HG02885 (cell line): ENCODE measurements around the gene LAMP1.
A peak's percentile ranks its signal among the peaks of the same experiment; 100 is the strongest.
"Not testable (repeated sequence)": the region's sequence is repeated elsewhere in the genome, so short reads cannot be mapped to it uniquely, and the experiment has no call there.

Source experiments
- ATAC-seq: cut with Tn5 transposase; IDR thresholded peaks from one replicate; pipeline ENCODE4 v1.9.1; 2021; ENCODE audit warnings: mild to moderate bottlenecking; ENCODE audit not compliant: unreplicated experiment, poor library complexity

The LAMP1 gene

DNA sequence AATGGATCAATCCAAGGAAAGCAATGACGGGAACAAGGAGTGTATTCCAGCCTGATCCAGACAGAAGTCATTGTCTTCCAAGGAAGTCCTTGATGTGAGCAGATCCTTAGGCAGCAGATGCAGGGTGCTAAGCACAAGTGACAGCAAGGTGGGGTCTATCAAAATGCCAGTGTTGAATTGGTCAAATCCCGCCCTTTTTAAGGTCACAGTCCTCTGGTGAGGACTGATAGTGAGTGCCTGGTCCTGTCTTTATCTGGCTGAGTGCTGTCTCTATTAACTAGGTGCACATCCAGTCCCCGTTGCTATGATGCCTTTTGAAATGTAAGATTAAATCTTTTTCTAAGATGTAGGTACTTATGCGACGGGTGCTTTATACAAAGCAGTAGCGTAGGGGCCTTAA, 1.3 kb upstream of the LAMP1 start:
- no peak for ATAC-seq

DNA sequence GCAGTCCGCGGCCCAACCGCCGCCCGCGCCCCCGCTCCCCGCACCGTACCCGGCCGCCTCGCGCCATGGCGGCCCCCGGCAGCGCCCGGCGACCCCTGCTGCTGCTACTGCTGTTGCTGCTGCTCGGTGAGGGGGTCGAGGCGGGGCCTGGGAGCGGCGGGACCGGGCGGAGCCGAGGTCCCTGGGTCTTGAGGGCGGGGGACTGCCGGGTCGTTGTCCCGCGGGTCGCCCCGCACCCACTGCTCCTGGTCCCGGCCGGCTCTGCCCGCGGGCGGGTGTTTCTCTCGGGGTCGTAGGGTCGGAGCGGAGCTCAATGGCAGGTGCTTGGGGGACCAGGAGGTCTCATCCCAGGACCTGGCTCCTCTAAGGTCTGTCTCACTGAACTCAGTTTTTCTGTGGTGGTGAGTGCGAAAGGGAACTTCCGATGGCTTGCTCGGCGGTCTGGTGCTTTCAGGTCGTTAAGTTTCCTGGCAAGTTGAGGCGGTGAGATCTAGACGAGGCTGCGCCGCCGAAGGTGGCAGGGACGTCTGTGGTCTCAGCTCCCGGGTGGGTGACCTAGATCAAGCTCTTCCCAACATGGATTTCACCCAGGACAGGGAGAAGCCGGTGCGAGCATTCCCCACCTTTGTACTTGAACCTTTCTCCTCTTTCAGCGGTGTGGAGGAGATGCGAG, 467 bp downstream of the LAMP1 start:
- ATAC-seq, result peak; percentile 30

- ATAC-seq, result no peak
These were observed 1.3 kb downstream of the LAMP1 start for GRCh38 chr13:113298043-113298945.

GRCh38 chr13:113299951-113300350, 2.9 kb downstream of the LAMP1 start:
- ATAC-seq, result no peak

GRCh38 chr13:113302986-113303385, 5.9 kb downstream of the LAMP1 start:
- no peak for ATAC-seq

DNA sequence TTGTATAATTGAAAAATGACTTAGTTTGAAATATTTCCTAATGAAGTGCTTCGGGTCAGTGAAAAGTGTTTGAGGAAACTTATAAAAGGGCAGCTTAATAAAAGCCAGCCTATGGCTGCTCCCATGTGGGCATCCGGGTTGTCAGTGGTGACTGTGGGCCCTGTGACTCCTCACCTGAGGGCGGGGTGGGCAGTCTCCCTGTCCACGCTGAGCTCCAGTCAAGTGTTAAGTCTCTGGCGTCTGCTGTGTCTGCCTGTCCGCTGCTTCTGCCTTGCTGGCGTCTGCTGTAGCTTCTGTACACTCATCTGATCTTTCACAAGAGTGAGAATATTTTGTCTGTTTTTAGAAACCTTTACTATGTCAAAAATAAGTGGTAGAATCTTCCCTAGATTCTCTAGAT, 7.1 kb downstream of the LAMP1 start:
- ATAC-seq, result no peak

- no peak for ATAC-seq
These were observed 8.2 kb downstream of the LAMP1 start for GRCh38 chr13:113305208-113305607.

- no peak for ATAC-seq
These were observed 10.5 kb downstream of the LAMP1 start for GRCh38 chr13:113307491-113307890.

DNA sequence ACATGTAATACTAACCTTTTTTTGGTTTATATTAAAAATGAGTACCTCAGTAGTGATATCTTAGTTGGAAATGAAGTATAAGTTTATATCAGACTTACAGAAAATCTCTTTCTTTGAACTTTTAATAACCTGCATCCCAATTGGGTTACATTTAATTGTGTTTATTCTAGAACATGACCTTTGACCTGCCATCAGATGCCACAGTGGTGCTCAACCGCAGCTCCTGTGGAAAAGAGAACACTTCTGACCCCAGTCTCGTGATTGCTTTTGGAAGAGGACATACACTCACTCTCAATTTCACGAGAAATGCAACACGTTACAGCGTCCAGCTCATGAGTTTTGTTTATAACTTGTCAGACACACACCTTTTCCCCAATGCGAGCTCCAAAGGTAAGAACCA, 12.4 kb downstream of the LAMP1 start:
- no peak for ATAC-seq

GRCh38 chr13:113314112-113314511, 17.1 kb downstream of the LAMP1 start:
- not testable (repeated sequence) for ATAC-seq

GRCh38 chr13:113314895-113315470, 17.9 kb downstream of the LAMP1 start:
- ATAC-seq, result not testable (repeated sequence)

GRCh38 chr13:113315992-113316391, 19.0 kb downstream of the LAMP1 start:
- no peak for ATAC-seq

DNA sequence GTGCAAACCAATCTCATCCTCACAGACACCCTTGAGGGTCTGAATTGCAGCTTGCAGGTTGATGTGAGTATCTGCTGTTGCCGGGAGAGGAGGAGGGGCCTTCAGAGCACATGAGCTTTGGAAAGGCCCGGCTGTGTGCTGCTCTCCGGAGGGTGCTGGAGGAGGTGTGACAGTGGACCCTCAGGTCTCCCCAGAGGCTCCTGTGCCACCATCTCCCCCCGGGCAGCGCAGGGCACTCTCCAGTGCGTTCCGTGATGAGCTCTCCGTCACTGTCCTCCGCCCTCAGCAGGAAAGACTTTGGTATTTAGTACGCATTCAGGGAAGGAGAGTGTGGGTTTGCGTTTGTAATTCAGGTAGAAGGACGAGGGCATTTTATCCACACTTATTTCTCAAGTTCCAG, 20.0 kb downstream of the LAMP1 start:
- ATAC-seq, result no peak

DNA sequence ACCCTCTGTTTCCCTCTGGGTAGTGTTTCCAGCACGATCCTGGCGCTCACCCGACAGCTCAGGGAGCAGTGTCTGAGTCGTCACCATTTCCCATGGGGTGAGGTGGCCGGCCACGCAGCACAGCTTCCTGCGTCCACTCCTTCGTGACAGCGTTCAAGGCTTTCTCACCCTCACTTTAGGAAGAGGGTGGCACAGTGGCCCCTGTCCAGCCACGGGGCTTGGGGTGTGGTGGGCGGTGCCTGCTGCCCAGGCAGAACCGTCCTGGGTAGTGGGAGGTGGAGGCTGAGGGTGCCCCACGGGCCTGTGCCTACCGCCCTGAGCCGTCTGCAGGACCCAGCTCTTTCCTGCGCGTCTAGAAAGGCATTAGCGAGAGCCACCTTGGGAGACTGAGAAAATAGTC, 21.9 kb downstream of the LAMP1 start:
- no peak for ATAC-seq

DNA sequence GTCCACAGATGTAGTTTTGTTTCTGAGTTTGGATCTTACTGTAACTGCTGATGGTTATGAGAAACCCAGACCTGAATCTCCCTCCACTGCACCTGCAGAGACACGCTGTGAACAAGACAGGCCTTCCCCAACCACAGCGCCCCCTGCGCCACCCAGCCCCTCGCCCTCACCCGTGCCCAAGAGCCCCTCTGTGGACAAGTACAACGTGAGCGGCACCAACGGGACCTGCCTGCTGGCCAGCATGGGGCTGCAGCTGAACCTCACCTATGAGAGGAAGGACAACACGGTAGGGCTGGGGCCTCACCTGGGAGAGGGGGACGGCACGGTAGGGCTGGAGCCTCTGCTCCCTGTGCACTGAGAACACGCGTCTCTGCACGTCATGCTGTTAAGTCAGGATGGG, 22.3 kb downstream of the LAMP1 start:
- no peak for ATAC-seq

DNA sequence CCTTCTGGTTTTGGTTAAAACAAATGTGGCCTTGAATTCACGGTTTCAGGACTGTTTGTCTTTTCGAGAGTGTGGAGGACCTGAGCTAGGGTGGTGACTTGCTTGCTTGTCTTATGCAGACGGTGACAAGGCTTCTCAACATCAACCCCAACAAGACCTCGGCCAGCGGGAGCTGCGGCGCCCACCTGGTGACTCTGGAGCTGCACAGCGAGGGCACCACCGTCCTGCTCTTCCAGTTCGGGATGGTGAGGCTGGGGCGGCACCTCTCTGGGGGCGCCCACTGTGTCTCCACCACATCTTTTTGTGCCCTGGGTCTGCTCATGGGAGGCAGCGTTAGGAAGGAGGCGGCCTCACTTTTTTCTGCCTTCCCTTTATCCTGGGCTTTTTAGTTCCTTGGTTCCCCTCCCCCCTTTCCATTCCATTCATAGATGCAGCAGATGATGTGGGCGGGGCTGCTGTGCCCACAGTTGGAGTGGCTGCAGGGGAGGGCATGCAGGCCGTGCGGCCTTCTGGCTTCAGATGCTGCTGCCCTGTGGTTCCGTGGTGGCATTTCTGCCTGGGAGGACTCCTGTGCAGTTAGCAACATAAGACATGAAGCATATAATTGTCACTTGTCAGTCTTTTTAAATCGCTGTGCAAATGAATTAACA, 23.3 kb downstream of the LAMP1 start:
- ATAC-seq, result no peak

DNA sequence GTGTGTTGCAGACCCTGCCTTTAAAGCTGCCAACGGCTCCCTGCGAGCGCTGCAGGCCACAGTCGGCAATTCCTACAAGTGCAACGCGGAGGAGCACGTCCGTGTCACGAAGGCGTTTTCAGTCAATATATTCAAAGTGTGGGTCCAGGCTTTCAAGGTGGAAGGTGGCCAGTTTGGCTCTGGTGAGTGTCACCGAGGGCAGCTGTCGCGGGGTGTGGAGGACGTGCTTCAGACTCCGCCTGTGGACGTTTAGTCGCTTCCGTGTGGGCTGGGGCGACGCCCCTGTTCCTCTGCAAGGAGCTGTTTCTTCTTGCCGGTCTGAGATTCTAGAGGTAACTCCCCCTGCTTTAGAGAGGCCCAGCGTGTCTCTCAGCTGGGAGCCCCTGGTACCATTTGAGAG, 24.5 kb downstream of the LAMP1 start:
- ATAC-seq, result no peak

DNA sequence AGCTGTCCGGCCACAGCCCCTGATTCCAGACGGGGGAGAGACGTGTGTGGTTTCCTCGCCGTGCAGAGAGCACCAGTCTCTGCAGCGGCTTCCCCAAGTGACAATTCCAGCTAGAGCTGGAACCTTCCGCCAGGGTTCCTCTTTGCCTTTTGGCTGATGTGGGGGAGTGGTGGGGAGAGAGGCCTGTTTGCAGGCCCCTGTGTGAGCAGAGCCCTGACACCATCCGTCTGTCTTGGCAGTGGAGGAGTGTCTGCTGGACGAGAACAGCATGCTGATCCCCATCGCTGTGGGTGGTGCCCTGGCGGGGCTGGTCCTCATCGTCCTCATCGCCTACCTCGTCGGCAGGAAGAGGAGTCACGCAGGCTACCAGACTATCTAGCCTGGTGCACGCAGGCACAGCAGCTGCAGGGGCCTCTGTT, 25.0 kb downstream of the LAMP1 start:
- ATAC-seq, result no peak

- ATAC-seq, result no peak
These were observed 26.0 kb downstream of the LAMP1 start for GRCh38 chr13:113322890-113323651.

DNA sequence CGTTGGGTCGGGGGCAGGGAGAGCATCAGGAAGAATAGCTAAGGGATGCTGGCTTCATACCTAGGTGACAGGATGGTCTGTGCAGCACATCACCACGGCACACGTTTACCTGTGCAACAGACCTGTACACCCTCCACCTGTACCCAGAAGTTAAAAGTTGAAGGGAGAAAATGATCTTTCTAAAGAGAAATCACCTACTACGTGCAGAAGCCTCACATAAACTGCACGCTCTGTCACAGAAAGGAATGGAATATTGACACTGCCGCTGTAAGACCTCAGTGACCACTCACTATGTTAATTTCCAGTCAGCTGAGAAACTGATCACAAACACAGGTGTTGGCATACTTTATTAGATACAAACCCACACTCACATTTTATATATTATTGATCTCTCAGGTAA, 26.8 kb downstream of the LAMP1 start:
- no peak for ATAC-seq
